K562 (cell line): ENCODE results near the gene C13orf42.

ENCODE experiments used
- CHD2 ChIP-seq: IDR thresholded peaks from 2 replicates; pipeline ENCODE4 v1.6.1; 2011; ENCODE audit warnings: low read depth, low read length
- ETS1 ChIP-seq: conservative IDR thresholded peaks from 2 replicates; pipeline ENCODE4 v1.6.1; 2011; ENCODE audit warnings: low read depth, mild to moderate bottlenecking, low read length; ENCODE audit not compliant: control insufficient read depth
- HLTF ChIP-seq: fragments of 450-650 bp; IDR thresholded peaks from 2 replicates; pipeline ENCODE4 v1.6.1; 2016

- no peak for TF ChIP-seq CHD2
- TF ChIP-seq HLTF = no peak
- TF ChIP-seq ETS1 = no peak
Measured at GRCh38 chr13:51035978-51036377, 75.1 kb downstream of the C13orf42 start.
